OCI-LY7 (cell line): ENCODE data around the gene CXCL11.

Source experiments
- CTCF ChIP-seq: fragments of 200-600 bp; sonication (generic); conservative IDR thresholded peaks from 2 replicates; pipeline ENCODE4 v1.5.1; 2014; ENCODE audit warnings: mild to moderate bottlenecking, antibody characterized with exemption, low read length, moderate library complexity, mixed read lengths
- EZH2phosphoT487 ChIP-seq: fragments of 200-600 bp; sonication (generic); IDR thresholded peaks from 2 replicates; pipeline ENCODE4 v1.6.1; 2018; ENCODE audit warnings: low read depth, borderline replicate concordance, mild to moderate bottlenecking, mixed run types, antibody characterized with exemption, low read length, moderate library complexity, mixed read lengths

- TF ChIP-seq CTCF (no peak), EZH2phosphoT487 (no peak)
Observed at GRCh38 chr4:76003620-76004019, 32.2 kb downstream of the CXCL11 start.
